ENCODE results near the gene NFIA. TPM values are rescaled to one million over a fixed set of nuclear protein-coding genes. Genes with fewer than 3 reads are reported as not detected.

The NFIA gene
- total and polyA plus RNA-seq, 2 of the 13 experiments (the other 11 are each of a cell fraction or from before 2014, with no cell fraction given) = 14.7 to 28.5 TPM

DNA sequence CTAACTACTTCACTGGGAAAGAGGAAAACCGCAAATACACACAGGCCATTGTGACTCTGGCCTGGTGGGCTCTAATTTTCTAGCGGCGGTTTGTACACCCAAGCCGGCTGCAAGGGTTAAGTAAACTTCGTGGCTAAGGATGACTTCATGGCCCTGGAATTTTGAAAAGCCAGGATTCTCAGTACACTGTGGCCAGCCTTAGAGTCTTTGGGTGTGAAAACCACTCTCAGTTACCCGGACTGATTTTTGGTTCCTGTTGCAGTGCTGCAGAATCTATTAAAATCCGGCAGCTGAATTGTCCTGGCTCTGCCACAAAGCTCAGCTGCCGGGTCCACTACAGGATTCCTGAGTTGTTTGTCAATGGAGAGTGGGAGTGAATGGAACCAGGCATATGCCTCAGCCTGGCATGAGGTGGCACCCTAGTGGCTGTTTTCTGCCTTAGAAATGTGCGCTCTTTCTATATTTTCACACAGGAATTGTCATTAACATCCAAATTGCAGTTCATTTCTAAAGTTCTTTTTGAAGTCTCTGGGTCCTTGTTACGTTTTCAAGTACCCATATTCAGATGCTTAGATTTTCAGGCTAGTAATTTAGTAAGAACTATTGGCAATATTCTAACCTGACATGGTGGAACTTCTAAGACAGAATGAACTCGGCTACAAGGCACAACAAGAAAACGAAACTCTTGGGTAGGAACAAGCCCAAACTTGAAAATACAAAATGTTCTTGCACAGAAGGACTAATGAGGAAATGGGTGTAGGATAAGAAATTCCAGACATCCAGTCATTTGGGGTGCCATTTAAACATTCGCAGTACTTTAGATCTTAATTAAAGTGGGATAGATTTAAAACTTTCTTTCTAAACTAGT, 255.9 kb downstream of the NFIA start (continued):
- TF ChIP-seq, protein P1, sequence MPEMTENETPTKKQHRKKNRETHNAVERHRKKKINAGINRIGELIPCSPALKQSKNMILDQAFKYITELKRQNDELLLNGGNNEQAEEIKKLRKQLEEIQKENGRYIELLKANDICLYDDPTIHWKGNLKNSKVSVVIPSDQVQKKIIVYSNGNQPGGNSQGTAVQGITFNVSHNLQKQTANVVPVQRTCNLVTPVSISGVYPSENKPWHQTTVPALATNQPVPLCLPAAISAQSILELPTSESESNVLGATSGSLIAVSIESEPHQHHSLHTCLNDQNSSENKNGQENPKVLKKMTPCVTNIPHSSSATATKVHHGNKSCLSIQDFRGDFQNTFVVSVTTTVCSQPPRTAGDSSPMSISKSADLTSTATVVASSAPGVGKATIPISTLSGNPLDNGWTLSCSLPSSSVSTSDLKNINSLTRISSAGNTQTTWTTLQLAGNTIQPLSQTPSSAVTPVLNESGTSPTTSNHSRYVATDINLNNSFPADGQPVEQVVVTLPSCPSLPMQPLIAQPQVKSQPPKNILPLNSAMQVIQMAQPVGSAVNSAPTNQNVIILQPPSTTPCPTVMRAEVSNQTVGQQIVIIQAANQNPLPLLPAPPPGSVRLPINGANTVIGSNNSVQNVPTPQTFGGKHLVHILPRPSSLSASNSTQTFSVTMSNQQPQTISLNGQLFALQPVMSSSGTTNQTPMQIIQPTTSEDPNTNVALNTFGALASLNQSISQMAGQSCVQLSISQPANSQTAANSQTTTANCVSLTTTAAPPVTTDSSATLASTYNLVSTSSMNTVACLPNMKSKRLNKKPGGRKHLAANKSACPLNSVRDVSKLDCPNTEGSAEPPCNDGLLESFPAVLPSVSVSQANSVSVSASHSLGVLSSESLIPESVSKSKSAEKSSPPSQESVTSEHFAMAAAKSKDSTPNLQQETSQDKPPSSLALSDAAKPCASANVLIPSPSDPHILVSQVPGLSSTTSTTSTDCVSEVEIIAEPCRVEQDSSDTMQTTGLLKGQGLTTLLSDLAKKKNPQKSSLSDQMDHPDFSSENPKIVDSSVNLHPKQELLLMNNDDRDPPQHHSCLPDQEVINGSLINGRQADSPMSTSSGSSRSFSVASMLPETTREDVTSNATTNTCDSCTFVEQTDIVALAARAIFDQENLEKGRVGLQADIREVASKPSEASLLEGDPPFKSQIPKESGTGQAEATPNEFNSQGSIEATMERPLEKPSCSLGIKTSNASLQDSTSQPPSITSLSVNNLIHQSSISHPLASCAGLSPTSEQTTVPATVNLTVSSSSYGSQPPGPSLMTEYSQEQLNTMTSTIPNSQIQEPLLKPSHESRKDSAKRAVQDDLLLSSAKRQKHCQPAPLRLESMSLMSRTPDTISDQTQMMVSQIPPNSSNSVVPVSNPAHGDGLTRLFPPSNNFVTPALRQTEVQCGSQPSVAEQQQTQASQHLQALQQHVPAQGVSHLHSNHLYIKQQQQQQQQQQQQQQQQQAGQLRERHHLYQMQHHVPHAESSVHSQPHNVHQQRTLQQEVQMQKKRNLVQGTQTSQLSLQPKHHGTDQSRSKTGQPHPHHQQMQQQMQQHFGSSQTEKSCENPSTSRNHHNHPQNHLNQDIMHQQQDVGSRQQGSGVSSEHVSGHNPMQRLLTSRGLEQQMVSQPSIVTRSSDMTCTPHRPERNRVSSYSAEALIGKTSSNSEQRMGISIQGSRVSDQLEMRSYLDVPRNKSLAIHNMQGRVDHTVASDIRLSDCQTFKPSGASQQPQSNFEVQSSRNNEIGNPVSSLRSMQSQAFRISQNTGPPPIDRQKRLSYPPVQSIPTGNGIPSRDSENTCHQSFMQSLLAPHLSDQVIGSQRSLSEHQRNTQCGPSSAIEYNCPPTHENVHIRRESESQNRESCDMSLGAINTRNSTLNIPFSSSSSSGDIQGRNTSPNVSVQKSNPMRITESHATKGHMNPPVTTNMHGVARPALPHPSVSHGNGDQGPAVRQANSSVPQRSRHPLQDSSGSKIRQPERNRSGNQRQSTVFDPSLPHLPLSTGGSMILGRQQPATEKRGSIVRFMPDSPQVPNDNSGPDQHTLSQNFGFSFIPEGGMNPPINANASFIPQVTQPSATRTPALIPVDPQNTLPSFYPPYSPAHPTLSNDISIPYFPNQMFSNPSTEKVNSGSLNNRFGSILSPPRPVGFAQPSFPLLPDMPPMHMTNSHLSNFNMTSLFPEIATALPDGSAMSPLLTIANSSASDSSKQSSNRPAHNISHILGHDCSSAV (CRISPR knock-in tag; IDR thresholded peaks at IDR 0.05; ENCODE audit: borderline replicate concordance) = no peak
- TF ChIP-seq MXI1 (IDR thresholded peaks at IDR 0.05; ENCODE audit: borderline replicate concordance, low read depth, low read length) = no peak
- TF ChIP-seq HCFC1 (IDR thresholded peaks at IDR 0.05; ENCODE audit: low read depth, low read length) = no peak
- no peak for TF ChIP-seq MEIS2 (CRISPR knock-in tag; IDR thresholded peaks at IDR 0.05)
- no peak for TF ChIP-seq SATB2 (CRISPR knock-in tag; IDR thresholded peaks at IDR 0.05)
- TF ChIP-seq ZNF780A (CRISPR knock-in tag; IDR thresholded peaks at IDR 0.05) = no peak
- TF ChIP-seq KAT7 (CRISPR knock-in tag; IDR thresholded peaks at IDR 0.05; ENCODE audit: borderline replicate concordance) = no peak
- no peak for TF ChIP-seq SCMH1 (CRISPR knock-in tag; IDR thresholded peaks at IDR 0.05; ENCODE audit: borderline replicate concordance)
- no peak for TF ChIP-seq ZSCAN25 (CRISPR knock-in tag; IDR thresholded peaks at IDR 0.05)
- TF ChIP-seq, protein P2, sequence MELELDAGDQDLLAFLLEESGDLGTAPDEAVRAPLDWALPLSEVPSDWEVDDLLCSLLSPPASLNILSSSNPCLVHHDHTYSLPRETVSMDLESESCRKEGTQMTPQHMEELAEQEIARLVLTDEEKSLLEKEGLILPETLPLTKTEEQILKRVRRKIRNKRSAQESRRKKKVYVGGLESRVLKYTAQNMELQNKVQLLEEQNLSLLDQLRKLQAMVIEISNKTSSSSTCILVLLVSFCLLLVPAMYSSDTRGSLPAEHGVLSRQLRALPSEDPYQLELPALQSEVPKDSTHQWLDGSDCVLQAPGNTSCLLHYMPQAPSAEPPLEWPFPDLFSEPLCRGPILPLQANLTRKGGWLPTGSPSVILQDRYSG (CRISPR knock-in tag; IDR thresholded peaks at IDR 0.05) = no peak
- no peak for TF ChIP-seq ZFP37 (CRISPR knock-in tag; IDR thresholded peaks at IDR 0.05; ENCODE audit: borderline replicate concordance)
- TF ChIP-seq, protein P3, sequence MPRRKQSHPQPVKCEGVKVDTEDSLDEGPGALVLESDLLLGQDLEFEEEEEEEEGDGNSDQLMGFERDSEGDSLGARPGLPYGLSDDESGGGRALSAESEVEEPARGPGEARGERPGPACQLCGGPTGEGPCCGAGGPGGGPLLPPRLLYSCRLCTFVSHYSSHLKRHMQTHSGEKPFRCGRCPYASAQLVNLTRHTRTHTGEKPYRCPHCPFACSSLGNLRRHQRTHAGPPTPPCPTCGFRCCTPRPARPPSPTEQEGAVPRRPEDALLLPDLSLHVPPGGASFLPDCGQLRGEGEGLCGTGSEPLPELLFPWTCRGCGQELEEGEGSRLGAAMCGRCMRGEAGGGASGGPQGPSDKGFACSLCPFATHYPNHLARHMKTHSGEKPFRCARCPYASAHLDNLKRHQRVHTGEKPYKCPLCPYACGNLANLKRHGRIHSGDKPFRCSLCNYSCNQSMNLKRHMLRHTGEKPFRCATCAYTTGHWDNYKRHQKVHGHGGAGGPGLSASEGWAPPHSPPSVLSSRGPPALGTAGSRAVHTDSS (CRISPR knock-in tag; conservative IDR thresholded peaks at IDR 0.05) = no peak
- no peak for TF ChIP-seq RAD51 (IDR thresholded peaks at IDR 0.05; ENCODE audit: borderline replicate concordance)
- TF ChIP-seq ARNT (IDR thresholded peaks at IDR 0.05) = no peak
- no peak for TF ChIP-seq SNRNP70 (IDR thresholded peaks at IDR 0.05; ENCODE audit: low read depth, low read length)
- no peak for TF ChIP-seq SRSF9 (IDR thresholded peaks at IDR 0.05; ENCODE audit: borderline replicate concordance, insufficient read depth, low read depth, low read length, poor library complexity, severe bottlenecking)
